ENCODE data around the gene SEMA3B. TPM values are rescaled to one million over a fixed set of nuclear protein-coding genes. Genes with fewer than 3 reads are reported as not detected.

Gene SEMA3B
- total RNA-seq, 1 donor from 2014 or later = 17.9 TPM

GRCh38 chr3:50298836-50299637, 30.1 kb downstream of the SEMA3B start, which contains the start of the genes HYAL3 and NAA80:
Gene HYAL3 (minus strand): TSS chr3:50299405. CDS start chr3:50295602, 3,803 bp downstream.
Gene NAA80 (minus strand): TSS chr3:50299405. CDS start chr3:50297463, 1,942 bp downstream.
- Histone ChIP-seq H3K36me3 (ENCODE audit: control insufficient read depth, insufficient read depth, low read length) (no peaks in the 10 kb centered on the region), H3K27me3 (ENCODE audit: control insufficient read depth, insufficient read depth, low read length) (no peaks in the 10 kb centered on the region), H3K4me3 (ENCODE audit: low read depth, low read length) (peak within 1 kb of the TSS; percentile 94)
- DNase-seq (ENCODE audit: low read depth) = peak; percentile 89
- TF ChIP-seq, protein P1, sequence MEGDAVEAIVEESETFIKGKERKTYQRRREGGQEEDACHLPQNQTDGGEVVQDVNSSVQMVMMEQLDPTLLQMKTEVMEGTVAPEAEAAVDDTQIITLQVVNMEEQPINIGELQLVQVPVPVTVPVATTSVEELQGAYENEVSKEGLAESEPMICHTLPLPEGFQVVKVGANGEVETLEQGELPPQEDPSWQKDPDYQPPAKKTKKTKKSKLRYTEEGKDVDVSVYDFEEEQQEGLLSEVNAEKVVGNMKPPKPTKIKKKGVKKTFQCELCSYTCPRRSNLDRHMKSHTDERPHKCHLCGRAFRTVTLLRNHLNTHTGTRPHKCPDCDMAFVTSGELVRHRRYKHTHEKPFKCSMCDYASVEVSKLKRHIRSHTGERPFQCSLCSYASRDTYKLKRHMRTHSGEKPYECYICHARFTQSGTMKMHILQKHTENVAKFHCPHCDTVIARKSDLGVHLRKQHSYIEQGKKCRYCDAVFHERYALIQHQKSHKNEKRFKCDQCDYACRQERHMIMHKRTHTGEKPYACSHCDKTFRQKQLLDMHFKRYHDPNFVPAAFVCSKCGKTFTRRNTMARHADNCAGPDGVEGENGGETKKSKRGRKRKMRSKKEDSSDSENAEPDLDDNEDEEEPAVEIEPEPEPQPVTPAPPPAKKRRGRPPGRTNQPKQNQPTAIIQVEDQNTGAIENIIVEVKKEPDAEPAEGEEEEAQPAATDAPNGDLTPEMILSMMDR (IDR thresholded peaks at IDR 0.05; ENCODE audit: insufficient read depth, low read length, poor library complexity, severe bottlenecking) = no peak

DNA sequence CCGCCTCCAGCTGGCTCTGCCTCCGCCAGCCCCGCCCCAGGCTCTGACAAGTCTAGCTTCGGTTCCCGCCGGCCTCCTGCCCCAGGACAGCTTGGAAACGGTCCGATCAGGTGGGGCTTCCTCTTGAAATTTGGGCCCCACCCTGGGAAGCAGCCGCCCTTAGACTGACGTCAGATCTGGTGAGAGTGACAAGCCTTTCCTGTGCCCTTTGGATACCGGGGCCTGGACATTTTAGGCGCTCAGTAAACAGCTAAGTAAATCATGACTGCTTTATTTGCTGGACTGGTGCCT, 30.6 kb downstream of the SEMA3B start:
- TF ChIP-seq, protein P1 (IDR thresholded peaks at IDR 0.05; ENCODE audit: insufficient read depth, low read length, poor library complexity, severe bottlenecking) = no peak
- Histone ChIP-seq H3K4me3 (ENCODE audit: low read depth, low read length) (peak overlapping the region; percentile 41), H3K36me3 (ENCODE audit: control insufficient read depth, insufficient read depth, low read length) (no peaks in the 10 kb centered on the region), H3K27me3 (ENCODE audit: control insufficient read depth, insufficient read depth, low read length) (no peaks in the 10 kb centered on the region)
- DNase-seq (ENCODE audit: low read depth) = no peak

DNA sequence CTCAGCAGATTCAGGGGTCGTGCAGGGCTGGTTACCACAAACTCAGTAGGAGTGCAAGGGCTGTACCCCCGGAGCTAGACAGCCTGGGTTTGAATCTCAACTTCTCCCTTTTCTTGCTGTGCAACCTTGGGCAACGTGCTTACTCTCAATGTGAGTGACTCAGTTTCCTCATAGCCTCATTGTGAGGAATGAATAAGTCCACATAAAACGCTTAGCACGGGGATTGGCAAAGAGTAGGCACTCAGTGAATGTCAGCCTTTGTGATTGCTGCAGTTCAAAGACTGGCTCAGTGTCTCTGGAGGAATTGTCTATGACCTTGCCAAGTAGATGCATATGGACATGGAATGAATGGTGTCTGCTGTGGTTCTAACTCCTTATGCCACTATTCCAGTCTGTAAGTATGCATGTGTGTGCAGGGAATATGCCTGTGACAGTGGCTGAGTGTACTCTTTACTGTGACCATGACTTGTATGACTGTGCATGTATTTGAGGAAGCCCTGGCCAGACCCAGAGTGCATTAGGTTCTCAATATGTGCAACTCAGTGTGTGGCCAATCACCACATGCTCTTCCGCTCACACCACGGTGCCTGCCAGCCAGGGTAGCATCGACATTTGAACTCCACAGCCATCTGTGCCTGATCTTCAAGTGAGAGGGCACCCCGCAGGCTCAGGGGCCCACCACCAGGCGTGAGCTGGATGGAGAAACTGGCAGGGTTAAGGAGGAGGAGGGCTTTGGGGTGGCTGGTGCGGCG, 31.2 kb downstream of the SEMA3B start:
- H3K4me3 ChIP-seq (ENCODE audit: low read depth, low read length) = peak overlapping the region; percentile 41
- no peak for DNase-seq (ENCODE audit: low read depth)
- no peaks in the 10 kb centered on the region for H3K27me3 ChIP-seq (ENCODE audit: control insufficient read depth, insufficient read depth, low read length)
- TF ChIP-seq, protein P1 (IDR thresholded peaks at IDR 0.05; ENCODE audit: insufficient read depth, low read length, poor library complexity, severe bottlenecking) = no peak
- H3K36me3 ChIP-seq (ENCODE audit: control insufficient read depth, insufficient read depth, low read length) = no peaks in the 10 kb centered on the region

- Histone ChIP-seq H3K36me3 (ENCODE audit: control insufficient read depth, insufficient read depth, low read length) (no peaks in the 10 kb centered on the region), H3K27me3 (ENCODE audit: control insufficient read depth, insufficient read depth, low read length) (no peaks in the 10 kb centered on the region), H3K4me3 (ENCODE audit: low read depth, low read length) (no peak overlapping the region)
- TF ChIP-seq, protein P1 (IDR thresholded peaks at IDR 0.05; ENCODE audit: insufficient read depth, low read length, poor library complexity, severe bottlenecking) = no peak
- no peak for DNase-seq (ENCODE audit: low read depth)
These were observed 31.8 kb downstream of the SEMA3B start for GRCh38 chr3:50300681-50301254.

DNA sequence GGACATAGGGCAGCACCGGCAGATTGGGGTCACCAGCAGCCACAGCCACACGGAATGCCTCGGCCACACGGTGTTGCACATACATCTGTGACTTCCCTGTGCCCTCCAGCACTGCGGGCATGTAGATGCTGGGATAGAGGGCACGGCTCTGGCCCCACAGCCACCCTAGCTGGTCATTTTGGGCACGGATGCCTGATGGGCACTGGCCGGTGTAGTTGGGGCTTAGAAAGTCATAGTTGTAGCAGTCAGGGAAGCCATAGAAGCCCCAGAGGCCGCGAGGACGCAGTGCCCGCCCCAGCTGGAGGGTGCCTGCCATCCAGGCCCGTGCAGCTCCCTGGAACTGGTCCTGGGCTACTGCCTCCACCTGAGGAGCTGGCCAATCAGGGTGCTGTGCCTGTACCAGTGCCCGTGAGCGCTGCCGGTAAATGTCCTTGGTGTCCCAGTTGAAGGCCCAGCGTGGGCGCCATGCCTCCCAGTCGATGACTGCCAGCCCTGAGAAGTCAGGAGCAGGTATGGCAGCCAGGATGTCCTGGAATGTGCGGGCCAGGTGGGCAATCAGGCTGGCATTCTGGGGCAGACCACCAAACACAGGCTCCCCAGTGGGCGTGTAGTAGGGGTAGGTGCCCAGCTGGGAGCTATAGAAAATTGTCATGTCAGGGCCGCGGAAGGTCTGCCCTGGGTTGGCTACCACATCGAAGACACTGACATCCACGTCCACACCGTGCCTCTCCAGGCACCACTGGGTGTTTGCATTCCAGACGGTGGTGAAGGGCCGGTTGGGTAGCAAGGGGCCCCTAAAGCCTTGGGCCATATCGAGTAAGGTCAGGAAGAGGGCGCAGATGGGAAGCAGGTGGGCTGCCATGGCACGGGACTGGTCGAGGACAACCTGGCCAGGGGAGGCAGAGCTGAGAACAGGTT, 33.4 kb downstream of the SEMA3B start:
- H3K4me3 ChIP-seq (ENCODE audit: low read depth, low read length) = no peak overlapping the region

More for the DNA sequence above, 33.4 kb downstream of the SEMA3B start:
- TF ChIP-seq, protein P1 (IDR thresholded peaks at IDR 0.05; ENCODE audit: insufficient read depth, low read length, poor library complexity, severe bottlenecking) = no peak
- Histone ChIP-seq H3K27me3 (ENCODE audit: control insufficient read depth, insufficient read depth, low read length) (no peaks in the 10 kb centered on the region), H3K36me3 (ENCODE audit: control insufficient read depth, insufficient read depth, low read length) (no peaks in the 10 kb centered on the region)
- DNase-seq (ENCODE audit: low read depth) = no peak

Data from kidney epithelial cell (primary cell).